HG03175 (cell line): ENCODE data around the gene CPT1B.

ENCODE experiments used
- ATAC-seq: cut with Tn5 transposase; IDR thresholded peaks from one replicate; pipeline ENCODE4 v1.9.1; 2021; ENCODE audit warnings: mild to moderate bottlenecking, moderate library complexity; ENCODE audit not compliant: unreplicated experiment

The CPT1B gene

GRCh38 chr22:50587407-50587806 is 9.2 kb upstream of the CPT1B start:
- ATAC-seq: no peak

- ATAC-seq: no peak
These were observed 8.2 kb upstream of the CPT1B start for GRCh38 chr22:50586416-50586815.

DNA sequence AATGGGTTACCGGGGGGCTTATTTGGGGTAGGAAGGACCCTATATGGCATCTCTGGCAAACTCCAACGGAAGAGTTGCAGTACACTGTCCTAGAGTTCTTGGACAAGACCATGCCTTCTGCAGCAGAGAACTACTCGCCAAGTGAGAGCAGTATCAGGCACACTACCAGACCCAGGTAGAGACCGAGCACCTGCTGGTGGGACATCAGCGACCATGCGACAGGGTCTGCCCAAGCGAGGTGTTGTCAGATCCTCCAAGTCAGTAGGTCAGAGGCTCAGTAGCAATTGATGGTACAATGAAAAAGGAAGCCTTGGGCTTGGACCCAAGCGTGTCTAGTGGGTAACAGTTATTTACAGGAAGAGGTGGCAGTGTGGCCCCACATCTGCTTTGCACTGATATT is 7.6 kb upstream of the CPT1B start:
- ATAC-seq: no peak

DNA sequence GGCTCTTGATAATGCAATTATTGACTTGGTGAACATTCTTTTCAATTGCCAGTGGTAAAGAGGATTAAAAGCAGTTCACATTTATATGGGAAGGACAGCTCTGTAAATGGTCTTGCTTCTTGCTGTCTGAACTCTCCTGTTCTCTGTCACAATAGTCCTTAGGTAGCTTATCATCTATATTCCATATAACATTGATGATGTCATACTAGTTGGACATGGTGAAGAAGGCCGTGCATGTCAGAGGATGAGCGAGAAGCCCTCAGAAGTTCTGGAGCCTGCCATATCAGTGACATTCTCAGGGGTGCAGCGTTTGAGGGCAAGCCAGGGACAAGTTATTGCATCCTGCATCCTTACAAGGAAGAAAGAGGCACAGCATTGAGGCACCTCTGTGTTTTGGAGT is 7.0 kb upstream of the CPT1B start:
- no peak for ATAC-seq

DNA sequence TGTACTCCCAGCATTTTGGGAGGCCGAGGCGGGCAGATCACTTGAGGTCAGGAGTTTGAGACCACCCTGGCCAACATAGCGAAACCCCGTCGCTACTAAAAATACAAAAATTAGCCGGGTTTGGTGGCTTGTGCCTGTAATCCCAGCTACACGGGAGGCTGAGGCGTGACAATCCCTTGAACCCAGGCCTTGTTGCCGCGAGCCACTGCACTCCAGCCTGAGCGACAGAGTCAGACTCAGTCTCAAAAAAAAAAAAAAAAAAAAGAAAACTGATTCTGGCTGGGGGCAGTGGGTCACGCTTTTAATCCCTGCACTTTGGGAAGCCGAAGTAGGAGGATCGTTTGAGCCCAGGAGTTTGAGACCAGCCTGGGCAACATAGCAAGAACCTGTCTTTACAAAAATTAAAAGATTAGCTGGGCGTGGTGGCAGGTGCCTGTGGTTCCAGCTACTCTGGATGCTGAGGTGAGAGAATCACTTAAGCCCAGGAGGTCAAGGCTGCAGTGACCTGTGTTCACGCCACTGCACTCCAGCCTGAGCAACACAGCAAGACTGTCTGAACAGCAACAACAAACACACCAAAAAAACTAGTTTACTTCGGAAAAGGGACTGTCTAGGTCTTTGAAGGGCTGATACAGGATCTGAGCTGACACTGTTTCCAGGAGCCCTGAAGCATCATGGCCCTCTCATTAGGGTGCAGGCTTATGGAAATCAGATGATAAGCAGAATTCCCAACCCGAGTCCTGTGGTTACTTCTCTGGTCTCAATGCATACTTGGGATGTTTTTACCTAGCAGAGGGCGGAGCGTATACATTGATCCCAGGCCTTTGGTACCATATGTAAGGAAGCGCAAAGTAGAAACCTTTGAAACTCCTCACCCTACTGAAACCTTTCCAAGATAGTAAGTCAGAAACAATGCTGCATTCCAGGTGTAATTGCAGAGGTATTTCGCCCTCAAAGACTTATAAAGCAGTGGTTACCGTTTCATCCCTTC is 6.2 kb upstream of the CPT1B start:
- no peak for ATAC-seq

DNA sequence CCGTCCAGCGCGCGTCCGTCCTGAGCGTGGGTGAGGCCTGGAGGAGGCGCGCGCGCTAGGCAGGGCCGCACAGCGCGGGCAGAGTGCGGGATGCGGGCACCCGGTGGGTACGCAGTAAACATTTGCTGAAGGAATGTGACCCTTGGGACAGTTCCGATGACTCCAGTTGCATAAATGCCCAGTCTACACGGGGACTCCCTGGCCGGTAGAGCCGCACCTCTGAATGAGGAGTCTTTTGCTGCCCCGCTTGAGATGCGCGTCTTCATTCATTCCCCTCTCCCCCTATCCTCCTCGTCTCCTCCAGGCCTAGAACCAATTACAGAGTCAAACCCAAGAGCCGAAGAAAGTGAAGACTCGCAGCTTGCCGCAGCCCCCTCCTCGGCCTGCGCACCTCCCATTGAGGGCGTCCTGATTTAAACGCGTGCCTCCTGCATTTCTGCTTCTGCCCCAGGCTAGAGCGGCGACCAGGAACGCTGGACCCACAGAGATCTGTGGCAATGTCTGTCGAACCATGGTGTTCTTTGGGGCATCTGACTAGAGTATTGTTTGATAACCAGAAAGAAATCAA is 5.2 kb upstream of the CPT1B start:
- ATAC-seq: peak; percentile 17

DNA sequence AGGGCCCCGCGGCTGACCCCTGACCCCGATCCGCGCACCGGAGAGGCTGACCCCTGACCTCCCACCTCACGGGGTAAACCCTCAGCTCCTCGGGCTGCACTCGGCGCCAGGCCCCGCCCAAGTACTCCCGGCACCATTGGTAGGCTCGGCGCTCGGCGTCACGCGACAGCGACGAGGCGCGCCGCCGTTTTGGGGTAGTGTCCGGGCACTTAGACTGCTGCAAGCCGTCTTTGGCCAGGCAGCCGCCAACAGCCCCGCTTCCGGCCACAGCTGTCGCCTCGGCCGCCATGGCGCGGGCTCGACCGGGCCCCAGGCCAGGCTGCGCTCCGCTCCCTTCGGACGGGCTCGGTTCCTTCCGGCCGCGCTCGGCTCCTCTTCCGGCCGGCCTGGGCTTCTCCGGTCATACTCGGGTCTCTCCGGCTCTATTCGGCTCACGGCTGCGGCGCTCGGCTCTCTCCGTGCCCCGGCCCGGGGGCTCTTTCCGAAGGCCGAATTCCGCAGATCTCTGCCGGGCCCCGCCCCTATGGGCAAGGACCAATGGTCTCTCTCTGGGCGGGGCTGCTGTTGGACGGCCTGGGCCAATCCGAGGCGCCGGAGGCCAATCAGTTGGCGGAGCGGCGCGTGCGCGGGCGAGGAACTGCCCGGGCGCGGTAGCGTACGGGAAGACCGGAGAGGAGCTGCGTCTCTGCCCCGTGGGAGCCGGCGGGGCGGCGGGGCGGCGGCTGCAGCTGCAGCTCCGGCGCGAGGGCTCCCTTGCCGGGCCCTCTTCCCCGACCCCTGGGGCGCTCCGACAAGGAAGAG is 4.5 kb upstream of the CPT1B start, which contains the start of gene CHKB:
CHKB (minus strand) TSS at position 357 of the 801 bp plus-strand sequence; CDS start at position 289, 68 bp downstream.
- ATAC-seq: peak; percentile 89

DNA sequence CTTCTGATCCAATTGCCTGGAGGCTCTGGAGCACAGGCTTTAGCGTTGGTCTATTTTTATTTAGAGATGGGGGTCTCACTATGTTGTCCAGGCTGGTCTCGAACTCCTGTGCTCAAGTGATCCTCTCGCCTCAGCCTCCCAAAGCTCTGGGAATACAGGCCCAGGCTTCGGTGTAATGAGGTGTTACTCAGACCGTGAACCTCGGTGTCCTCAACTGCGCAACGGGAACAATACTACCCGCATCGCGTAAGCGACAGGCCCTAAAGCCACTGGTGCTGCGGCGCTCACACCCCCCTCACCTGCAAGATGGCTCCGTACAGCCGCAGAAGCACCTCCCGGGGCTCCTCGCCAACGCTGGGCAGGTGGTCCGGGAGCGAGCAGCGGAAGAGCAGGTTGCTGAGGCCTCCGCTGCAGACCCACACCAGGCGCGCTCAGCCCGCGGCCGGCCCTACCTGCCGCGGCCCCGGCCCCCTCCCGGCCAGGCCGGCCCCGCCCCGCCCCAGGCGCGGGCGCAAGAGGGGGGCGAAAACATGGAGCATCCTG is 3.8 kb upstream of the CPT1B start:
- ATAC-seq: no peak

- no peak for ATAC-seq
These were observed 3.1 kb upstream of the CPT1B start for GRCh38 chr22:50581031-50581949.

DNA sequence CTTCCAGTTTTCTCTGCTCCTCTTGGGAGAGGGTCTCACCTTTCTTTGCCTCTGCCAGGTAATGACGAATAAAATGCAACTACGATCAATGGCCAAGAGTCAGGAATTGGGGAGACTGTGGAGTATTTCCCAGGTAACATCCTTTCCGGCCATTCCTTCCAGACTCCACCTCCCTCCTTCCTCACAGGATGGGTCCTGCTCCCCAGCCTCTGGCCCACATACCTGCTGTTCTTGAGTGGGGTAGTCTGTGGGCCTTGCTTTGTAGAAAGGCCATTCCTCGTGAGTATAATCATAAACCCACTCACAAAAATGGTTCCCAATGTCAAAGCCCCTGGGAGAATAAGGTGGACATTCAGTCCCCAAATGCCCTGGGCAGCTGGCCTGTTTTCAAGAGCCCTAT is 1.5 kb upstream of the CPT1B start:
- ATAC-seq: no peak

DNA sequence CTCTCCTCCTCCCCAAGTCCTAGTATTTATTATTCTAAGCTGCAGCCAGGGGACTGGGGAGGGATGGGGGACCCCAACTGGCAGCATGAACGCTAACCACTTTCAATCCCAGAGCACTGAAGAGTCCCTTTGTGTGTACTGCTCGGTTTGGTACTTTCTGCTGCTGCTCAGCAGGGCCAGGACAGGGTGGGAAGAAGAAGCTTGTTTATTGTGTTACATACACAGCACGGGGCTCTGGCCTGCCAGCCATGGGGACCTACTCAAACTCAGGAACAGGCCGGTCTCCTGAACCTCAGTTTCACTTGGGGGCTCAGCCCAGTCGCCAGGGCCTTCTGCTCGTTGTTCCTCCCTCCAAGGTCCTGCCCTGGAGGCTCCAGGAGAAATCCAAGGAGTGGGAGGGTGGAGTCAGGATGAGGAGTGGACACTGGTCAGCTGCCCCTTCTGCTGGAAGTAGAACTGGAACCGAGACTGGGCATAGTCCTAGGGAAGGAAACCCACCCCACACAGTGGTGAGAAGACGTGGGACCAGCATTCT is 616 bp upstream of the CPT1B start:
- ATAC-seq: no peak

DNA sequence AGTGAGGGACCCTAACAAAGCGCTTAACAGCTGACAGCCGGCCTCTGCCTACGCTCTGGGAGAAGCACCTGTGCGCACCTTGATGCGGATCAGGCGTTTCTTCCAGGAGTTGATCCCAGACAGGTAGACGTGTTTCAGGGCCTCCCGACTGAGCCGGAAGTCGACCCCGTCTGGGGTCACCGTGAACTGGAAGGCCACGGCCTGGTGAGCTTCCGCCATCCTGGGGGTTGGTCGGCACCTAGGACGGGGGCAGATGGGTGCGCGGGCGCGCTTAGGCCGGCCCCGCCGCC is 585 bp downstream of the CPT1B start:
- no peak for ATAC-seq

DNA sequence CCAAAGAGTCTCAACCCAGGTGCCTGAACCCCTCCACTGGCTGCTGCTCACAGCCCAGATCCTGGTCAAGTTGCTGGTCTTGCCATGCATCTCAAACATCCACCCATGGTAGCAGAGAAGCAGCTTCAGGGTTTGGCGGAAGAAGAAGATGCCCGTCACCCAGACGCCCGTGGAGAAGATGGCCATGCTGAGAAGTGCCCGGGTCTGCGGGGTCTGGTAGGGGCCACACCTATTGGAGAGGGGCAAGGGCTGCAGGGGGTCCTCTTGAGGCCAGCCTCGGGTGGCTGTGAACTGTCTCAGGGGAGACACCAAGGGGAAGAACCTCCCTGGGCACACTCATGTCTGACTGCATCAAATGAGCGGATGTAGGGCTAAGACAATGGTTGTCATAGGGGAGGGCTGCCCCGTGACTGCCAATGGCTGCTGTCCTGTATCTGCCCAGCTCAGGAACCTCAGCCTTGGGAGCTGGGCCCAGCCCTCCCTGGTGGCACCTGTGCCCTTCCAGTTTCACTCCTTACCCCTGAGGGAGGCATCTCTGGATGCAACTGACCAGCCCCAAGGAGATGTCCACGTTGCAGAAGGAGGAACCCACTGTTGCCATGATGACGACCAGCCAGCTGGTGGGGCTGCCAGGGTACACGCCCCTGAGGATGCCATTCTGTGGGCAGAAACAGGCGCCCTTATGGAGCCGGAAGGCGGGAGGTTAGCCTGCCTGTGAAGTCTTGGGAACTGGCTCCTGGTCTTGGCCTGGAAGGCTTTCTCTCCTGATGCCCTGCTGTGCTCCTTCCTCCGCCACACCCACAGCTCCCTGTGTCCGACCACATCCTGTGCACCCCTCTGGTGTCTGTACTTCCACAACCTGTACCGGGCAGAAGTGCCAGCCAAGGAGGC is 1.2 kb downstream of the CPT1B start:
- no peak for ATAC-seq

GRCh38 chr22:50576070-50576469 is 2.2 kb downstream of the CPT1B start:
- ATAC-seq: no peak

GRCh38 chr22:50575426-50575941 is 2.7 kb downstream of the CPT1B start:
- no peak for ATAC-seq

DNA sequence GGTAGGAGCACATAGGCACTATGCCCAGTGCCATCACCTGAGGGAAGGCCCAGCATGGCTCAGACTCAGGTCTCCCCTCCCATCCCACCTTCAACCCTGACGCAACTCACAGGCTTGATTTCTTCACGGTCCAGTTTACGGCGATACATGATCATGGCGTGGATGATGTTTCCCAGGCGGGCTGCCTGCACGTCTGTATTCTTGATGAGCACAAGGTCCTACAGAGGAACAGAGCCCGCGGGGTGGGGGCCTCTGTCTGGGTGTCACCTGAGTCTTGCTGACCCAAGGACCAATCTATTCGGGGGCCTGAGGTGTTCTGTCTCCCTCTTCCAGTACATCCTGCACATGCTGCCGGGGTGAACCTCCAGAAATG is 3.9 kb downstream of the CPT1B start:
- ATAC-seq: no peak

GRCh38 chr22:50573491-50574382 is 4.5 kb downstream of the CPT1B start:
- ATAC-seq: no peak

- ATAC-seq: no peak
These were observed 5.3 kb downstream of the CPT1B start for GRCh38 chr22:50572965-50573364.
